CD1c-positive myeloid dendritic cell (primary cell): ENCODE results near the gene VIPR2.

Experiments used
- DNase-seq: peaks from one replicate; pipeline ENCODE4 v3.0.0-alpha.2; 2016; ENCODE audit errors: extremely low spot score

The VIPR2 gene

DNA sequence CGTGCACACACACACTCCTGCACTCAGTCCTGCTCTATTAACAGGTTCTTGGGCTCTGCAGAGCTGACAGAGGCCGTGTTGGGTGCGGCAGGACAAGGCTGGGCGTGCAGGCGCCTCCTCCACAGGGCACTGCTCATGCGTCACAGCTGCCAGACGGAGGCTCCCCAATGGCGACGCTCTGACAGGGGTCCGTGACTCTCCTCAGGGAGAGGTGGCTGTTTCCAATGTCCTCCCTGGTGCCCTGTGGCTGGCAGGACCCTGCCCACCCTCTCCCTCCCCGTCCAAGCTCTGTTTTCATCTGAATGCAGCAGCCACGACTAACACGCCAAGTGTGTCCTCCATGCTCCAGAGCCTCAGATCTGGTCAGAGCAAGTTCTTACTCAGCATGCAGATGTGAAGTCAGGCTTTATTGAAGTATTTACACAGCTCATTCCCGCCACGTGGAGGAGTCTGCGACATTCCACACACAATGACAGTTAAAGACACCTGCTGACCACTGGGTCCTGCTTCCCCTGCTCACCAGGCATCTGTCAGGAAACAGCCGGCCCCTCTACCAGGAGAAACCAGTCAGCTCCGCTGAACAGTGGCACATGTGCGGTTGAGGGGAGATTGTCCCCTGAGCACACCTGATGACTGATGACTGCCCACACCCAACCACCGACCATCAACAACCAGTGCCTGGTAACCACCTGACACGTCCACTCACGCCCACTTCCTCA is 116.7 kb downstream of the VIPR2 start:
- DNase-seq, result no peak

DNA sequence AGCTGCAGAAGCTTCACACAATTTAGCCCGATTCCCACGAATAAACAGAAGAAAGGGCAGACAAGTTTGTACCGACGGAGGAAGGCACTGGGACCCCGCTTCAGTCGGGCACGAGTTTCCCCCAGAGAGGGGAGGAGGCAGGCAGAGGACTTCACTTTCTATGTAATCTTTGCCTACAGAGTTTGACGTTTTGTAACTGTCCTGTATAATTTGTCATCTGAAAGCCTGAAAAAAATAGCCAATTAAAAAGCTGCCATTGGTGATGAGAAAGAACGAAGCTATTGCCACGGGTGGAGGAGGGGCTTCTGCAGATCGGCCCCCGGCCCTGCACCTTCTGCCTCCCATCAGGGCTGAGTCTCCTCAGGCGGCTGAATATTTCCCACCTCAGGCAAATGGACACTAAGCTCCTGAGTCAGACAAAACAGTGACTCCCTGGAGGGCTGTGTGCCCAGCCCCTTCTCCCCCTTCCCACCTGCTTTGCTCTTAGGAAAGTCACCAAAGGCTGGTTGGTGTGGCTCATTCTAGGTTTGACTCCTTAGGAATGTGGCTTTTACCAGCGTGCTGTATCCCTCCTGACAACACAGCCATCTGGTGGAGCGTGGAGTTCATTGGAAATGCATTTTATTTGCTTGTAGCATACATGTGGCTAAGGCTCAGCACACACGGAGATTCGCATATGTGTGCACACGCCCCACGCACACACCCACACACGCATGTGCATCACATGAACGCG is 117.4 kb downstream of the VIPR2 start:
- DNase-seq, result no peak

DNA sequence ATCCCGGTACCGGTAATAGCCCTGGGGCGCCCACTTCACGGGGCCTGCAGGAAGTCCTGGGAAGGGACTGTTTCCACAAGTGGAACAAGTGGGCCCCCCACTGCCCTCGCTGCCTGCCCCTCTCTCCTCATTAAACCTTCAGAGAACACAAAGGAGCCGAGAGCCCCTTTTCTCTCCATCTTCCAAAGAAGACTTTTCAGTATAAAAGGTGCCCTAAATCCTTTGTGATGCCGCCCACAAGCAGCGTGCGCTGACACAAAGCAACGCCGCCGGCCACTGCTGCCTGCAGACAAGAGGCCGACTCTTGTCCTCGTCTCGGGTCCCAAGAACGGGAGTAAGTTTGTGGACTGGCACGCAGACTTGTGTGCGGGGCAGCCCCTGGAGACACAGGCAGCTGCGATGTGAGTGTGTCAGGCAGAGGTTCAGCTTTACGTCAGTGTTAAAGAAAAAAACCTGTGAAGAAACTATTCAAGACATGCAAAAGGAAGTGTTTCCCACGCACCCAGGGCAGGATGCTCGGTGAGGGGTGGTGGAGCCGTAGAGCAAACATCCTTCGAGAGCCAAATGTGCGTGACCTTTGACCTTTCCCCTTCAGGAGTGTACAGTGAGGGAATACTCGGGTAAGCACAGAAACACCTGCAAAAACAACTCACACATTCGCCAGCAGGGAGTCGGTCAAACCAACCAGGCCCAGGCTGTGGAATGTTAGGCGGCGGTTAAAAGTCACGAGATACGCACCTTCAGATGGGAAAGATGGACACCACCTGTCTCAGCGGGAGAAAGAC is 118.2 kb downstream of the VIPR2 start:
- no peak for DNase-seq

DNA sequence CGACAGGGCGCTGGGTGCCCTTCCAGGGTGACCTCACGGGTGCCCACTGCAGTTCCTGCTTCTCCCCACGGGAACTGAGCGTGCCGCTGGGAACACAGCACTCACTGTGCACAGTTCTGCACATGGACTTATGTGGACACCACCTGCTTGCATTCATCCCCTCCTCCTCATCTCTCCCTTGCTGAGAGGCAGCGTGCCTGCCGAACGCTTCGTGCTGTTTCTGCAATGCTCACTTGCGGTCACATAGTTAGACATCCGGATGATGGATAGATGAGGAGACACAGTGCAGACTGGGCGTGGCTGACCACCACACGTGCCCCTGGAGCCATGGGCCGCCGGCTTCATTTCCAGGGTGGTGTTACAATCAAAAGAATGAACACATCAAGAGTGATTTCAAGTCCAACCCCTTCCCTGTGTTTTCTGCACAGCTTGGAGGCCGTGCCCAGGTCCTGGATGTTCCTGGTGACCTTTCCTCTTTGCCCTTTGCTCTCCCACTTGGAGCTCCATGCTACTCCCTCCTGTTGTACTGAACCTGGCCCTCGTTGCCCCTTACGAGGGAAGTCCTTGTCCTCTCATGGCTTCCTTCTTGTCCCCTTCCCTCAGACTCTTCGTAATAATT is 119.4 kb downstream of the VIPR2 start:
- DNase-seq, result no peak

DNA sequence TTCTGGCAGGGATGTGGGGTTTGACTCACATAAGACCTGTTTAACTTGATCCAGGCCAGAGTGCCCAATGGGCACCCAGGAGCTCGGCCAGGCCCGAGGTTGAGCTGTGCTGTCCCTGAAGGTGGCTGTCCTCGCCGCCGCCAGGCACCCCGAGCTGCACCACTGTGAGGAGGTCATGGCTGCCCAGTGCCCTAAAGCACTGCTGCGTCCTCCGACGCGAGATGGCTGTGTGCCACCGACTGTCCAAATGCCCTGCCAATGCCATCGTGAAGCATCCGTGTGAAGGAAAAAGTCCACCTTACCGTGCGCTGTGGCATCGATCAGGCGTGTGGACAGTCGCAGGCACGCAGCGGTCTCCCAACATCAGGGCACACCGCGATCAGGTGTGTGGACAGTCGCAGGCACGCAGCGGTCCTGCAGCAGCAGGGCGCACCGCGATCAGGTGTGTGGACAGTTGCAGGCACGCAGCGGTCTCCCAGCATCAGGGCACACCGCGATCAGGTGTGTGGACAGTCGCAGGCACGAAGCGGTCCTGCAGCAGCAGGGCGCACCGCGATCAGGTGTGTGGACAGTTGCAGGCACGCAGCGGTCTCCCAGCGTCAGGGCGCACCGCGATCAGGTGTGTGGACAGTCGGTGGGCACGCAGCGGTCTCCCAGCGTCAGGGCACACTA is 120.3 kb downstream of the VIPR2 start:
- DNase-seq, result no peak

DNA sequence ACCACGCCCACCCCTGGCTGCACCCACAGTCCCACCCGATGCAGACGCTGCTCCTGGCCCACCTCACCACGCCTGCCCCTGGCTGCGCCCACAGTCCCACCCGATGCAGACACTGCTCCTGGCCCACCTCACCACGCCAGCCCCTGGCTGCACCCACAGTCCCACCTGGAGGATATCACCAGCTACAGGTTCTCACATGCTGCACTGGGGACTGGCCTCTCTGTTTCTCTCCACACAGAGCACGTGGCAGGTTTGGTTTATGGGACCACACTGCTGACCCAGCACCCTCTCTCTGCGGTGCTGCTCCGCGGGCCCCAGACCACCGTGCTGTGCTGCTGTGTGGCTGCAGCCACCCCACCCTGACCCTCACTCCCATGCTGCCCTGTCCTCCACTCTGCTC is 120.9 kb downstream of the VIPR2 start:
- DNase-seq, result no peak

DNA sequence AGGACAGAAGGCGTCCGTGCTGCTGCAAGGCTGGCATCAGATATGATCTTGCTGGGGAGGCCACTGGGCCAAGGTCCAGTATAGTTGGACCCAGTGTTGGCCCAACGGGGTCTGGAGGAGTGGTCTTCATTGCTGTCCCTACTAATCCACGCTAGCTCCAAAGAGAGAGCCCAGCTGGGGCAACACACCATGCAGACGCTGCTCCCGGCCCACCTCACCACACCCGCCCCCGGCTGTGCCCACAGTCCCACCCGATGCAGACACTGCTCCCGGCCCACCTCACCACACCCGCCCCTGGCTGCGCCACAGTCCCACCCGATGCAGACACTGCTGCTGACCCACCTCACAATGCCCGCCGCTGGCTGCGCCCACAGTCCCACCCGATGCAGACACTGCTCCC is 121.5 kb downstream of the VIPR2 start:
- DNase-seq, result no peak

DNA sequence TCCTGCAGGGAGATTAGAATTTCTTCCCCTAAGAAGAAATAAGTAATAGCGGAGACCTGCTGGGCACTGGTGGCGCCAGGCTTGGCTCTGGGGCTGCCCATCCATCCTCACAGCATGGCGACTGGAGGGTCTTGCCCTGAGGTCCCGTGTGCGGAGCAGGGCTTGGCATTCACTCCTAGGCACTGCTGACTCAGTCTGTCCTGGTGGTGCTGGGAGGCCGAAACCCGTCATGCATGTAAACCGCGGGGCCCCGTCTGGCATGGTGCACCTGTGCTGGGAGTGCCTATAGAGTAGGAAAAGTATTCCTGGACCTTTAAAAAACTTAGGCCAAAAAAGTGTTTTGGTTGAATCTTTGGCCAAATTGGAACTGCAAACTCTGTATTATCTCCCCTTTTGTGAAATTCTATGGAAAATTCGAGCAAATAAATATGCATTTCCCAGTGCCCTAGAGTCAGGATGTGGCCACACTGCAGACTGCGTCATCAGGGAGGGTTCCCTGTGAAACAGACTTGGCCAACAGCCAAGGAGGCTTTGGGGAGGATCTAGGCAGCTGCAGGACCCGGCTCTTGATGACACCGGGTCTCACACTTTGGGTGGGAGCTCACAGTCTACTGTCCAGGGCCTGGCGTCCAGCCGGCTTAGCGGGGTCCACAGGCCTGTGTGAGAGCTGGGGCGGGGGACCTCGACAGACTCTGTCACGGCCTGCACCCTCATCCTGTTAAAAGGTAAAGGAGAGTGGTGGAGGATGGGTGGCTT is 122.3 kb downstream of the VIPR2 start:
- no peak for DNase-seq

DNA sequence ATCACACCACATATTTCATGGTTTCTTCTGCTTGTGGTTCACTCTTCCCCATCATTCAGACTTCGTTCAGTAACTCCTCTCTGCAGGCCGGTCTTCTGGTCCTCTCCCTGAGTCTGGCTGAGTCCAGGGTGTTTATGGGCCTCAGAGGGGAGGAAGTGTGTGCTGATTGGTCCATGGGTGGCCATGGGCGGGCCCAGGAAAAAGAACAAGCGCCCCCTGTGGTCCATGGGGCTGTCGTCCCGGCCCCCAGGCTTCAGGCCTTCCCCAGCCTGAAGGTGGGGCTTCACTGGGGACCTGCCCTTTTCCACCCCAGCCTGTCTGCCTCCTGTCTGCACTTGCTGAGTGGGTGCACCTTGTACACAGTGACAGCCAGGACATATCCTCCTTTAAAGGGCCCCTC is 123.7 kb downstream of the VIPR2 start:
- DNase-seq, result no peak

DNA sequence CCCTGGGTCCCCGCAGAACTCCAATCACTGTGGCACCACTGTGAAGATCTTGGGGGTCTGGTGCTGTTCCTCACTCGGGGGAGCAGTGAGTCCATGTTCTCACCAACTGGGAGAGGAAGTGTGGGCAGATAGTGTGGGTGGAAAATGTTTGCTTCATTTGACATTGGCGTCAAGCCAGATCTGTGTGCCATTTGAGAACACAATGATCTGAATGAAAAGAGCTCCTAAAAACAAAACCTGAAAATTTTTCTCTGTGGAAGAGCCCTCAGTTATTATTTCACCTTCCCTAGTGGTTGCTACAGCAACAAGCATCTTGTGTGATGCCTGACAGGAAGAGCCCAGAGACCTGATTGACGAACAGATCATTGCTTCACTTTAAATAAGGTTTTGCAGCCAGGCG is 125.6 kb downstream of the VIPR2 start:
- no peak for DNase-seq

DNA sequence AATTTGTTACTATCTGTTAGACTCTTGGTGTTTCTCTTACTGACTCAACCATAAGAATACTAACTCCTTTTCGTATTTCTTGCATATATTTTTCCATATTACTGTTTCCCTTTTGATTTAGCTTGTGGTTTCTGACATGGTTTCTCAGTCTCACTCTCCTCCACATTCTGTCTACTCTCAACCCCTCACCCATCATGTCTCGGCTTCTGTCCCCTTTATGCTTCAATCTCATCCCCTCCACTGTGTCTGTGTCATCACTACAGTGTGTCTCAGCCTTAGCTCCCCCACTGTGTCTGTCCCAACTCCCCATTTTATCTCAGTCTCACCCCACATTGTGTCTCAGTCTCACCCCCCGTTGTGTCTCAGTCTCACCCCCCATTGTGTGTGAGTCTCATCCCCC is 126.9 kb downstream of the VIPR2 start:
- DNase-seq, result no peak

DNA sequence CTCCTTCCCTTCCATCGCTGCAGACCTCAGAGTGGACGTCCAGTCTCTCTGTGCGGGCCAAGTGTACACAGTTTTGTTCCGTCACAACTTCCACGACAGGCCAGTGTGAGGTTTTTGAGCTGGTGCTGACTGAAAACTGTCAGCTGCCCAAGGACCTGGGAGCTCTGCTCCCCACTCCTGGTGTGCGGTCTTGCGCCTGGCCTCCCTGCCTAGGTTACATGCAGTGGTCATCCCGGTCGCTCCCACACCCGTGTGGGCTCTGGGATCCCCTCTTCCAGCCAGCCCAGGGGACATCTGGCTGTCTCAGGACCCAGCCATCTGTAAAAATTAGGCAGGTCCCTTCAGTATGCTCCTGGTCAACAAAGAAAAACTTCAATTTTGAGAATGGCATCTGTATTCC is 127.5 kb downstream of the VIPR2 start:
- DNase-seq, result no peak

DNA sequence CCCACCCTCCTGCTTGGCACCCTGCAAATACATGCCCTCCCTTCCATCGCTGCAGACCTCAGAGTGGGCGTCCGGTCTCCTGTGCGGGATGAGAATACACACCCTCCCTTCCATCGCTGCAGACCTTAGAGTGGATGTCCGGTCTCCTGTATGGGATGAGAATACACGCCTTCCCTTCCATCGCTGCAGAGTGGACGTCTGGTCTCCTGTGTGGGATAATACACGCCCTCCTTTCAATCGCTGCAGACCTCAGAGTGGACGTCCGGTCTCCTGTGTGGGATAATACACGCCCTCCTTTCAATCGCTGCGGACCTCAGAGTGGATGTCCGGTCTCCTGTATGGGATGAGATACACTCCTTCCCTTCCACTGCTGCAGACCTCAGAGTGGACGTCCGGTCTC is 128.1 kb downstream of the VIPR2 start:
- no peak for DNase-seq

DNA sequence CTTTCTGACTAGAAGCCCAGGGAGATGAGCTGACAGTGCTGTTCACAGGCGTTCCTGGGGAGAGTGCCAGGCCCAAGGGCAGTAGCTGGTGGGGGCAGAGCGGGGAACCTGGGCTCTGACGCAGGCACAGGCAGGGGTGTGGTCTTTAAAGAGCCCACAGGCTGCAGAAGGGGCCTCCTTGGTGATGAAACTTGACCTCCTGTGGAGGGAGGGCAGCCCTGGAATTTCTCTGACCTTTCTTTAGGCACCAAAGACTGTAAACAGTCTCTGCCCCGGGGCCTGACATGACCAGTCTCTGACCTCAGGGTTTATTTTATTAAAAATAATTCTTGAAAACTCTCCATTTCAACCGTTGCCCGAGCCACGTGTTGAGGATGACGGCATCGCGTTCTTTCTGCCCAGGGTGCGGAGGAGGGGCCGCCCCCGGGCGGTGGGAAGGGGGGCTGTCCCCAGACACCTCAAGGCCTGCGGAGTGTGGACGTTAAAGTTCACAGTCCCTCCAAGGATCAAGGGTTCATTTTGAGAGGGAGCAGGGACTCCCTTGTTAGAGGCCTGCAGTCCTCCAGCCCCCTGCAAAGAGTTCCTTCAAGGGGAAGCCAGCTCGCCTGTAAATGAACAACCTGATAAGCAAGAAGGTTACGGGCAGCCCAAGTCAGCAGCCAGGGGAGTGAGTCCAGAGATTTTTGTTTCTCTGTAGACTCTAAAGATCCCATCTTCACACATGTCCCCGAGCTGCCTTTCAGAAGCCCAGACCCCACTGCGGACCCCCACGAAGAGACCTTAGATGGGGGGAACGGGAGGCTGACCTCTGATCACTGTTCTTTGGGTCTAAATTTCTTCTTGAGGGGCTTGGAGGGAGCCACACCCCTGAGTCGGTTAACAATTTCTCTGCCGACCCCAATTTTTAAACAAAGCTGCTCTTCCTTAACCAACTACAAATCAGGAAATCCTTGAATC is 128.9 kb downstream of the VIPR2 start:
- DNase-seq, result no peak

DNA sequence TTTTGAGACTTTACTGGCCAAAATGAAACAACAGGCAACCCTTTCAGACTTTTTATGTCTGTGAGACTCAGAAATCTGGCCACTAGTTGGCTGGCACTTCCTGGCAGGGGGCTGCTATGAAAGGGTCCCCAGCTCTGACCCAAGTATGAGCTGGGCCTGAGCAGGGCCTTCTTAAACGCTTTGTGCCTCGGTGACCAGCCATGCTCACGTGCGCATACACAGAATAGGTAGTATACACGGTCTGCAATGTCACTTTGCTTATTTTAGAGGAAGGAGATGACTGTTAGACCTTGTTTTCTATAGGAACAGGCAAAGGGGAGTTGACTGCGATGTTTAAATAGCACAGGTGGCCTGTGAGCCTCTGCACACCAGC is 129.6 kb downstream of the VIPR2 start:
- no peak for DNase-seq

DNA sequence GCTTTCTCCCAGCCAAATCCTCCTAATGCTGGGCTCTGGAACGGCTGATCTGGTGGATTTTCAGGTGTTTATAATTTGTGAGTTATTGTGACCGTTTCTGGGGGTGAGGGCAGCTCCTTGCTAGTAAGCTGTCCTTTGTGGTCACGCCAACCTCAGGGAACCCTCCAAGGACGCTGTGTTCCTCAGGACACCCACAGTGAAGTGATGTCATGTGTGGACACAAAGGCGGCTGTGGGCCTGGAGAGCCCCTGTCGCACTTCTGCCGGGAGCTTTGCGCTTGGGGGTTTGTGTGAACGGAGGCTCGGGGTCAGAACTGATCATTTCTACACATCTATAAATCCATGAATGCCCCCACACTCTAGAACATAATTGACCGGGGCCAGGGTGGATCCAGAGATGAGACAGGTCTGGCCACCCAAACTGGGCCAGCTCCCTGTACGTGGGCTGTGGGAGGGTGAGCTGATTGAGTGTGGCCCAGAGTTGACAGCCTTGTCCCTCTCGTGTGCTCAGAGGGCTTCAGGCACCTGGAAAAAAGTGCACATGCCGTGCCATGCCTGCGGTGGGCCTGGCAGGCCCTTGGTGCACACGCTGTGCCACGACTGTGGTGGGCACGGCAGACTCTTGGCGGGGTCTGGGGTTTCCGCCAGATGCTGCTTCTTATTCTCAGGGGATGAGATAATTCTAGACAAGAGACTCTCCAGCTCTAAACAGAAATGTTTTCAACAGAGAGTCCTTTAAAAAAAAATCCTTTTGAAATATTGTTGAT is 130.2 kb downstream of the VIPR2 start:
- no peak for DNase-seq

DNA sequence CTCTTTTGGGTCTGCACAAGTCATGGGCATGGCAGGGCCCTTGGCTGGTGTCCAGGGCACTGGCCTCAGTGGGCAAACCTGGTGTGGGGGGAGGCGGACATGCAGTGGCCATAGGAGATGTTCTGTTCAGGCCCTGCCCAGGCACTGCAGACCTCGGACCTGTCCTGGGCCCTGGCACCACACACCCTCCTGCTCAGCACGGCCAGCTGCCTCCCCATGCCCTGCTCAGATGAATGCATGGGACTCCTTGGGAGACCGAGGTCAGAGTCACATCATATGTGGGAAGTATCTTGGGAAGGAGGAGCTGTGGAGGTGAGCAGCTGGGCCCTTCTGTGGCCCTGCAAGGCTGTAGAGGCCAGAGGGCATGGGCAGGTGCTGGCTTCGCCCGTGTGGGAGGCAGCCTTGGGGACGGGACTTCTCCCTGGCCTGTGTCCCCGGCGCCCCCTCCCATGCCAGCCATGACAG is 130.8 kb downstream of the VIPR2 start:
- DNase-seq, result no peak

DNA sequence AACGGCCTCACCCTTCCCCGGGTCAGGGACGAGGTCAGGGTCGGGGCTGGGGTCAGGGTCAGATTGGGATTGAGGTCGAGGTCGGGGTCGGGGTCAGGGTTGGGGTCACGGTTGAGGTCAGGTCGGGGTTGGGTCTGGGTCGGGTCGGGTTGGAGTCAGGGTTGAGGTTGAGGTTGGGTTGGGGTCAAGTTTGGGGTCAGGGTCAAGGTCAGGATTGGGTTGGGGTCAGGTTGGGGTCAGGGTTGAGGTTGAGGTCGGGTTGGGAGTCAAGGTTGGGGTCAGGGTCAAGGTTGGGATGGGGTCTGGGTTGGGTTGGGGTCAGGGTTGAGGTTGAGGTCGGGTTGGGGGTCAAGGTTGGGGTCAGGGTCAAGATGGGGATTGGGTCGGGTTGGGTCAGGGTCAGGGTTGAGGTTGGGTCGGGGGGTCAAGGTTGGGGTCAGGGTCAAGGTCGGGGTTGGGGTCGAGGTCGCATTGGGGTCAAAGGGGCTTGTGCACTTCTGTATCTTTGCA is 131.4 kb downstream of the VIPR2 start:
- DNase-seq, result no peak
